HG02970 (cell line): Measurements from ENCODE around the gene UMODL1.

Experiments
- ATAC-seq: cut with Tn5 transposase; IDR thresholded peaks from one replicate; pipeline ENCODE4 v1.9.1; 2021; ENCODE audit warnings: mild to moderate bottlenecking, moderate library complexity, moderate number of reproducible peaks; ENCODE audit not compliant: unreplicated experiment, low FRiP score

Gene UMODL1

GRCh38 chr21:42146273-42146805, 75.2 kb downstream of the UMODL1 start:
- ATAC-seq: no peak

DNA sequence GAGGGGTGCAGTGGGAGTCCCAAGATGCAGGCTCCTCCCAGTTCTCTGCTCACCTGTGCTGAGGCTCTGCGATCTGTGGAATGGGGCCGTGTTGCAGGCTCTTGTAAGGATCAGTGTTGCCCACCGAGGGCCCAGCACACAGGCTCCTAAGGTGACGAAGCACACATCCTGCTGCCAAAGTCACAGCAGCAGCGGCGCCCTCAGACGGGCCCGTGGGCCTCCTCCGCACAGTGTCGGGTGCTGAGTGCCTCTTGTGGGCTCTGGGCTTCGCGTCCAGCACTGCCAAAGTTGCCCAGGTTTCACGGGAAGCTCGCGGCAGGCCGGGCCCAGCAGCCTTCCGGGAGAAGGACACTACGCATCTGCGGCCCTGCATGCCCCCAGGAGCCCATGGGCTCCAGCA, 75.7 kb downstream of the UMODL1 start:
- ATAC-seq: no peak

- ATAC-seq: no peak
Observed at GRCh38 chr21:42147386-42148020, 76.4 kb downstream of the UMODL1 start.

DNA sequence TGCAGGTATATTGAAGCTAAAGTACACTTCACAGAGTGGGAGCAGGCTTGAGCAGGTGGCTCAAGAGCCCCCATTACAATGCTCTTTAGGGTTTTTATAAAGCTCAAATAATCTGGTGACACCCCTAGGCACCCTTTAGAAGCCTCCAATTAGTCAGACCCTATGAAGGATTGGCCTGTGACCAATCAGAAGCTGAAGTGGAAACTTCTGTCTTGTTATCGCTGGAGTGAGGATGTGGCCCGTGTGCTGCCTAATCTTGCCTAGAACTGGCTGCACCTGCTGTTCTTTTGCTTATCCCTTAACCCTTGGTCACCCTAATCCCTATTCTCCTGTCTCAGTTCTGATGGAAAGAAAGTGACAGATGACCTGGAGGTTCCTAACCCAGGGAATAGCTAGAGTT, 77.0 kb downstream of the UMODL1 start:
- ATAC-seq: no peak

DNA sequence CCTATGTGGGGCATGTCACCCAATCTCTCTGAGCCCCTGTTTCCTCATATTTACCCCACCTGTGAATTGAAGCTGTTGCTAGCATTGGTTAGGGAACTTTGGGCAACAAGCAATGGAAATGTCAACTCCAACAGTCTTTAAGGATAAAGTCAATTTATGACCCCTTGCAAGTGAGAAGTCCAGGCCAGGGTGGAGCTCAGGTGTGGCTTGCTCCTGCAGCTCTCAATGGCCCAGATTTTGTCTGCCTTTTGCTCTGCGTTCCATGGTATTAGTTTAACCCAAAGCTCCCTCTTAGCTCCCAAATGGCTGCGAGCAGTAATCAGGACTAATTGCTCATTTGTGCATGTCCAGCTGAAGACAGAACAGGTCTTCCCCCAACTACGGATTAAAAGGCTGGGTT, 77.5 kb downstream of the UMODL1 start:
- no peak for ATAC-seq

DNA sequence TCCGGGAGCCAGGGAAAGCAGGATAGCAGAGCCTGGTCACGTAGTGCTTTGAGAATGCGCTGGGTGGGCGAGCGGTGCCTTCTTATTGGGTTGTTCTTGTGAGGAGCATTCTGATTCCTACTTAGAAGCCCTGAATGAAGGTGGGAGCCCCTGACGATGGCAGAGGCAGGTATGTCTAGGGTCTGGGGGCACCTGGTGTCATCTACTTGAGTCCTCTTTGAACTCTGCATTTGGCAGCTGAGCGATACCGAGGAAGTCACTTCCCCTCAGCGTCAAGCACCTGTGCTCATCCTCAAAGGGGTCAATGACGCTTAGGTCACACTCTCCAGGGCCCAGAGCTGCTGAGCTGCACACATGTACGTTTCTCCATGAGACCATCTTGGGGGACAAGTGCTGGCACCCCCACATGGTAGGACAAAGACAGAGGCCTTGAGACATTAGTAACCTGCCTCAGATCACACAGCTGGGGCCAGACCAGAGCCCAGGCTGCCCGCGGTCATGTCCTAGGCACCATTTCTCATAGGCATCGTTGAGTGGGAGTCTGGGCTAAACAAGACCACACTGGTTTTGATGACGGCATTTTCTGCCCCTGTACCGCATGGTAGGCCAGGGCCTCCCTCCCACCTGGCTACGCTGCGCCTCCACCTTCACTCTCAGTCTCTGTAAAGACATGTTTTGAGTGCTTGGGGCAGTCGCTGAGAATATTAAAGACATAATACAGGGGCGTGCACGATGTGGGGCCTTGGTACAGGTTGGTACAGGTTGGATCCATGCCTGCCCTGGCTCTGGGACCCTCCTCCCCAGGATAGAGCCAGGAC, 78.7 kb downstream of the UMODL1 start:
- no peak for ATAC-seq

DNA sequence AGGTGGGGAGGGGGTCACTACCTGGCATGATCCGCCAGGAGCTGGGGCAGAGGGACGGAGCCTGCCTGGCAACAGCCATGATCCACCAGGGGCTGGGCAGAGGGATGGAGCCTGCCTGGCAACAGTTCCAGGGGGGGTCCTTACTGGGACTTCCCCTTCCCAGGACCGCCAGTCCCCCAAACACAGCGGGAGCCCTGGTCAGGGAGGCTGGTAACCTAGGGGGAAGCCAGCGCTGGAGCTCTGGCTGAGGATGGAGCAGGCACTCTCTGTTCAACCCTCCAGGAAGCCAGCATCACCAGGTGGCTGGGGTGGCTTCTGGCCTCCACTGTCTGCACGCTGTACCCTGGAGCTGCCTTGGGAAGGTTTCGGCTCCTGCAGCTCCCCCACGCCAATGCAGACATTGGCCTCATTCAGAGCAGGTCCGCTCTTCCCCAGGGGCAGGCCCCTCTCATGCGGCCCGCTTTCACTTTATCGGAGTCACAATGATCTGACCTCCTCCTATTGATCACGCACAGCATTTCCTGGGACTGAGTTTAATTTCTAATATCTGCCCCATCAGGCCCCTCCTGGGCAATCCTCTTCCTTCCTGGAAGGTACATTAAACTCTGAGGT, 79.5 kb downstream of the UMODL1 start:
- no peak for ATAC-seq

- no peak for ATAC-seq
Observed at GRCh38 chr21:42151148-42151947, 80.2 kb downstream of the UMODL1 start.

DNA sequence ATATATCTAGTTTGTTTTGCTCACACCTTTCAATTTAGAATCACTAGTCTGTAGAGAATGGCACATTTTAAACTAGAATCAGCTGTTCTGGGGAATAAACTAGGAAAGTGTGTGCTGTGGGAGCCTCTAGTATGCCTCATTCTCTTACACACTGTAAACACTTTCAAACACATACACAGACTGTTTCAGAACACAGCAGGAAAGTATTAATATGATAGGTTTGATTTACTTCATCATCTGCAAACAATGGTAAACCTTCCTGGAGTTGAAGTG, 80.8 kb downstream of the UMODL1 start:
- ATAC-seq: no peak

DNA sequence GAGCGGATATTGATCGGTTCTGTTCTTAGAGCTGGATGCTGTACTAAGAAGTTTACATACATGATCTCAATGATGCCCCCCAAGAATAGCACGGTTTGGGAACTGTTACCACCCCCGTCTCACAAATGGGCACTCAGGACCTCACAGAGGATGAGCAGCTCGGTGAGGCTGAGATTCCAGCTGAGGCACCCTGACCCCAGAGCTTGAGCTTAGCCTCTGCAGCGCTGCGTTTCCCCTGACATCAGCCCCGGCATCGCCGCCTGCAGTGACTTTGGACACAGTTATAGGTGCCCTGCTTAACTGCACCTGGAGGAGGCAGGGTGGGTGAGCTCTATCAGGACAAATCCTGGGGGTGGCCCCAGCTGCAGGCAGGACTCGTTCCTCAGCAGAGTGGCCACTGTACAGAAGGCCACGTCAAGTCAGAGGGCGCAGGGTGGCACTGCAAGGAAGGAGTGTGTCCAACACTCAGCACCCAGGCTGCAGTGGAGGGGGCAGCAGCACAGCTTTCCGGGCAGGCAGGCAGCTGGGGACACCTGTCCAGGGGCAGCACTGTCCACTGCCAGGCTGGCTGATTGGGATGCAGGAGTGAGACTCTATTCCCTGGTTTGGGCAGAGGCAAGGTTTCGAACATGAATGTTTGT, 82.0 kb downstream of the UMODL1 start:
- ATAC-seq: no peak

DNA sequence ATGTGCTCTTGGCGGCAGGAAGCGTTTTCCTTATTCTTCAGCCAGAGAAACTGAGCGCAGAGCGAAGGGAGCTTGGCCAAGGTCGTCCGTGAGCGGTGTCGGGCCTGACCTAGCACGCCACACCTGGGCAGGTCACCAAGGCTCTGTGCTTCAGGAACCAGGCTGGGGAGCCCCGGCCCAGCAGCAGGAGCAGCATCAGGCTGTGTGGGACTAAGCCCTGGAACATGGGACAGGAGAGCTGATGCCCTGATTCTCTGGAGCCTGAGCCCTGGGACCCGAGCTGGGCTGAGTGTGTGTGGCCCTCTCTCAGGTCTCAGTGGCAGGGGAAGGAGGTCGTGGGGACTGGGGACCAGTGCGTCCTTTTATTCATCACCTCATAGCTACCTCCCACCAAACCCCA, 82.6 kb downstream of the UMODL1 start:
- no peak for ATAC-seq

- ATAC-seq: no peak
Observed at GRCh38 chr21:42154237-42155044, 83.3 kb downstream of the UMODL1 start.

GRCh38 chr21:42155045-42155855, 84.1 kb downstream of the UMODL1 start:
- no peak for ATAC-seq

DNA sequence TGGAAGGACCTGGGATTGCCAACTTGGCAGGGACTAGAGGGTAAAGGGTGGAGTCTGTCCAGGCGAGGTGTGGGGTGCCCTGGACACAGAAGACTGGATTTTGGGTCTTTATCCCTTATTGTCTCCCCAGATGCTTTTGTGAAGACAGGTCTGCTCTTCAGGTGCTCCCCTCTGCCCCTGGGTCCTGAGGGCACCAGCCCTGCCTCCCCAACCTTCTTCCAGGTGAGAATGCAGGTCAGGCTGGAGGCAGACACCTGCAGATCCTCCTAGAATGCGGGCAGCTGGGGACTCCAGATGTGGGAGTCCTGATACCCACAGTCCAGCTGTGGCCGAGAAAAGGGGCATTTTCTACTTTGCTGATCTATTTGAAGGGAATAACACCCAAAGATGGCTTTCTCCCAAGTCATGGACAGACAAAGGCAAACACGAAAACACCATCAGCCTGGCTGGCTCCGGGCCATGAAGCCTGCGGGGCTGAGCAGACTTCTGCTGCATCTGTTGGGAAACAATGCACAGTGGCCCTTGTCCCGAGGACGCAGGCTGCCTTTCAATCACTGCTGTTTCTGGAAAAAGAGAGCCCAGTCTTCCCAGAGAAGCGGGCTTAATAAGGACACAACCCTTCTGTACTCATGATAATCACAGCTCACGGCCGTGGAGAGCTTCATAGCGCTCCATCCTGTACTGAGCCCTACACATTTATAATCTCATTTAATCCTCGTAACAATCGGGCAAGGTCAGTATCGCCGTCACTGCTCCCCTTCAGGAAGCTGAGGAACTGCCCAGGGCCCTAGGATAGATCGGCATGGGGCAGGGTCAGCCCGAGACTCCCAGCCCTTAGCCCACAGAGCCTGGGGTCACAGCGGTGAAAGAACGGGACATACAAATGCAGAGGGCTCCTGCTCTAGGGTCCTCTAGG, 85.8 kb downstream of the UMODL1 start:
- no peak for ATAC-seq

DNA sequence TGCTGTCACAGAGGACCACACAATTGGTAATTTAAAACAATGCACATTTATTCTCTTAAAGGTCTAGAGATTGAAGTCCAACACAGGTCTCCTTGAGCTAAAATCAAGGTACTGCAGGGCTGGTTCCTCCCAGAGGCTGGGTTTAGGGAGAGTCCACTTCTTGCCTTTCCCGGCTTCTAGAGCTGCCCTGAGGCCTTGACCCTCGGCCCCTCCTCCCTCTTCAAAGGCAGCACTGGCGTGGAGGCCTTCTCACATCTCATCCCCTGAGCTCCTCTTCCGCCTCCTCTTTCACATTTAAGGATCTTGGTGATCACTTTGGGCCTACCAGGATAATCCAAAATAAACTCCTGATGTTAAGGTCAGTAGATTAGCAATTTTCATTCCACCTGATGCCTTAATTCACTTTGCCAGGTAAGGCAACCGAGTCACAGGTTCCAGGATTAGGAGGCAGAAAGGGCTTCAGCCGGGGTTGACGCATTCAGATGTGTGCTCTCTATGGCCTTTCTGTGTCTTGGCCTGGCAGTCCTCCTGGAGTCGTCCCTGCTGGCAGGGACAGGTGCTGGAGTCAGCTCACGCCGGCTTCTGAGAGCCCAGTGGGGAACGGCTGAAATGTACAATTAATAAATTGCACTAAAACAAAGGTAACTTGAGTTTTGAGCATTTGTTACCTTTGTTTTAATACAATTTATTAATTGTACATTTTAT, 86.6 kb downstream of the UMODL1 start:
- ATAC-seq: no peak

GRCh38 chr21:42158846-42159245, 87.7 kb downstream of the UMODL1 start:
- ATAC-seq: no peak

DNA sequence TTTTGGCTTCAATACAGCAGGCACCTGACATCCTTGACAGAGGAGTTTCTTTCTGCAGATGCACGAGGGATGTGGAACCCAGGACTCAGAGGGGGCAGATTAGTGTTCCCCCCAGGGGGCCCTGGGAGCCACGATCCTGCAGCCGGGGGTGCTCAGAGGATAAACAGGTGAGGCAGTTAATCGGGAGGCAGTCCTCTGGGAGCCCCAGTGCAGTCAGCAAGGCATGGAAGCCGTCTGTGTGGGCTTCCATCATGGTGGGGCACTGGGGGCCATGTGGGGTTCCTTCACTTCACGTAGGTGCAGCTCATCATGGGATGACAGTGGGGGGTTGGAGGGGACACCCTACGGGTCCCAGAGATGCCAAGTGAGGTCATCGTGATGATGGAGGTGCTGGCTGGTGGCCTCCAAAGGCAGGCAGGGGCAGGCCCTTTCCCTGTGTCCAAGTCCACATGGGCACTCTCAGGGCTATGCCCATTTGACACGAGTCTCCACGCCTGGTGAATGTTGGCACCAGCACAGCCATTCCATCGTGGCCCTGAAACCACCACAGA, 88.5 kb downstream of the UMODL1 start:
- no peak for ATAC-seq
